ENCODE results near the gene MAML2.

MAML2 gene

GRCh38 chr11:96227244-96227643 lies 115.8 kb downstream of the MAML2 start:
- TF ChIP-seq CTCF (IDR thresholded peaks at IDR 0.05; ENCODE audit: extremely low read depth, missing control alignments): no peak
- no peak for DNase-seq (ENCODE audit: low spot score)

GRCh38 chr11:96223083-96223482 lies 119.9 kb downstream of the MAML2 start:
- no peak for DNase-seq (ENCODE audit: low spot score)
- no peak for TF ChIP-seq CTCF (IDR thresholded peaks at IDR 0.05; ENCODE audit: extremely low read depth, missing control alignments)

- no peak for DNase-seq (ENCODE audit: low spot score)
- no peak for TF ChIP-seq CTCF (IDR thresholded peaks at IDR 0.05; ENCODE audit: extremely low read depth, missing control alignments)
Measured at GRCh38 chr11:96222102-96222501, 120.9 kb downstream of the MAML2 start.

GRCh38 chr11:96221244-96222070 lies 121.5 kb downstream of the MAML2 start:
- DNase-seq (ENCODE audit: low spot score): no peak
- no peak for TF ChIP-seq CTCF (IDR thresholded peaks at IDR 0.05; ENCODE audit: extremely low read depth, missing control alignments)

DNA sequence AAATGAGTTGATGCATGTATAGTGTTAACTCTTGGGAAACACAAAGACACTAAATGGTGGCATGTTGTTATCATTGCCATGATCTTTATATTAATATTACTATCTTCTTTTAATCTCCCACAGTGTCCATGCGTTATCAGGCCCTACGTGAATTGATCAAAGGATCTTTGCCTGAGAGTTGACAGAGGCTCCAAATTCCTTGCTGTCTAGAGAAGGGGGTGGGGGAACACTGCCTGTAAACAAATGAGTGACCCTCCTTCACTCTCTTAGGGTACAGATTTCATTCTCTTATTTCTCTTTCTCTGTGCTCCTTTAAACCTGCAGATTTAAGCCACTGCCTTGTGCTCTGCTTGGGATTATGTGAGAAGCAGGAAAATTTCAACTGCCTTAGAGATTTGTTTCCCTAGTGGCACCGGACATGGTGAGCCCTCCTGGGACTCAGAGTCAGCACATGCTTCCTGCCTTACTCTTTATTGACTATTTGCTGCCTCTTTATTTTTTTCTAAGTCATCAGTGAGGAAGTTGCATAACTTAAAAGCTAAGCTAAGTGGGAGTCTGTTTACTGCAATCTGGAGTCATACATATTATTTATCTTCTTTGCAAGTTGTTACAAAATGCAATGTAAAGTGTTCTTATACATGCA lies 122.9 kb downstream of the MAML2 start:
- TF ChIP-seq CTCF (IDR thresholded peaks at IDR 0.05; ENCODE audit: extremely low read depth, missing control alignments): no peak
- DNase-seq (ENCODE audit: low spot score): no peak

DNA sequence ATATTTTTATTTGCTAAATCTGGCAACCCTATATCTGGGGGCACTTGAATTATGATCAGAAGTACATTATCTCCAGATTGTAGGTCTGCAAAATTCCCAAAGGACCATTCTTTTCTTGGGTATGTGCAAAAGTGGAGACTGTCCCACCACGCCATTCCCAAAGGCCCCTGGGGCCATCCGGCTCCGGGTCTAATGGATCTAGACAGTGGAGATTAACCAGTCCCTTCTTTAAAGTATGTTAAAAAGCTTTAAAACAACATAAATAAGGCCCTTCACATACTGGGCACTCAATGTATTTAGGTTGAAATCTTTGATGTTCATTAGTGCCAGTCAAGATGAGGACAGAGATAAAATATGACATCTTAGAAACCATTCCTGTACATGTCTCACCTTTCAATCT lies 124.1 kb downstream of the MAML2 start:
- DNase-seq (ENCODE audit: low spot score): no peak
- no peak for TF ChIP-seq CTCF (IDR thresholded peaks at IDR 0.05; ENCODE audit: extremely low read depth, missing control alignments)

GRCh38 chr11:96218006-96218405 lies 125.0 kb downstream of the MAML2 start:
- no peak for TF ChIP-seq CTCF (IDR thresholded peaks at IDR 0.05; ENCODE audit: extremely low read depth, missing control alignments)

More at GRCh38 chr11:96218006-96218405, 125.0 kb downstream of the MAML2 start:
- DNase-seq (ENCODE audit: low spot score): no peak

Measured in GM20000 (cell line).